ENCODE results near the gene SESN1. TPM values are rescaled to one million over a fixed set of nuclear protein-coding genes. Genes with fewer than 3 reads are reported as not detected.

SESN1 gene
- total and polyA plus RNA-seq, 9 of the 15 experiments (the other 6 are each of a cell fraction or from before 2014, with no cell fraction given) = 3.1 to 13.0 (median 7.4) TPM

DNA sequence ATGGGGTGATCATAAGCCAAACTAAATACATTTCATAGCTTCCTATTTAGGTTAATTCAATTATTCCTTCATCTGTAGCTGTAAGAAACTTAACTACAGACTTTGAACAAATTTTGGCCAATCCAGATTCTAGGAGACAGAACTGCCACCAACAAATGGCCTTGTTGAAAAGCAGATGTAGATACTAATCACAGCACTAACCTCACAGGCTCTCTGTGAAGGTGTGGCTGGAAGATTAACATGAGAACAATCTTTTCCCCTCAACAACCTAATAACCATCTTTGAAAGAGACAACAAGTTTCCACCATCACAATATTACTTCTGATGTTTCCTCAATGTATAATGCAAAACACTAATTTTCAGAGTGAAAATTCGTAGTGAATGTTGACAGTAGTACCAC is 87.8 kb downstream of the SESN1 start:
- CTCF ChIA-PET (ENCODE audit: low intra/inter-chr PET ratio) = no interaction called here
- in situ Hi-C loops (cut with MboI) = no loop called here

DNA sequence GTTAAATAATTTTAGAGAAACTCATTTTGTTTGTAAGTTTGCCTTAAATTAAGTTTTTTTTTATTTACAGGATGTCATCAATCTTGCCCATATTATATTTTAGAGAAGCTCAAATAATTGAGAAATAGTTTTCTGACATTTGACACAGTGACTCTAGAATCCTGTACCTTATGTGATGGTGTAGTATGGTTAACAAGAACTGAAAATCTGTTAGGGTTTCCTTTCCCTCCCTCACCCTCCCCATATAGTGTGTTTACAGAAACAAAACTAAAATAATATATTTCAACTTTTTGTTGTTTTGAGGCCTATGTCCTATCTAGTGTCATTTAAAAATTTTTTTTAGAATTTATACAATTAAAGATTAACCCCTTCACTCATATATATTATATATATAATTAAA is 91.8 kb downstream of the SESN1 start:
- no peak for FAIRE-seq
- no peaks in the 10 kb centered on the region for H3K27me3 ChIP-seq (ENCODE audit: control insufficient read depth in 2 of 2, insufficient read depth in 2 of 2, low read length in 2 of 2)
- intact Hi-C loops (cut with micrococcal nuclease) = no loop called here
- no peak overlapping the region for H3K4me3 ChIP-seq
- H3K9ac ChIP-seq (ENCODE audit: insufficient read depth in 1 of 2, low read depth in 2 of 2, low read length in 2 of 2) = no peak overlapping the region
- in situ Hi-C loops (cut with MboI) = no loop called here
- no peak for DNase-seq (ENCODE audit: extremely low read depth in 1 of 4, low spot score in 3 of 4)
- H4K20me1 ChIP-seq (replicated peaks; ENCODE audit: control insufficient read depth, insufficient read depth, low read length) = no peaks in the 10 kb centered on the region
- no peak overlapping the region for H2AFZ ChIP-seq (ENCODE audit: low read depth, low read length)
- no peaks in the 10 kb centered on the region for H3K4me1 ChIP-seq (replicated peaks in 1 of 2; ENCODE audit: control insufficient read depth in 2 of 2, insufficient read depth in 2 of 2, low read length in 2 of 2)
- no peak for ATAC-seq
- H3K4me2 ChIP-seq (ENCODE audit: insufficient read depth, low read length) = no peak overlapping the region
- TF ChIP-seq TSC22D4 (tag; IDR thresholded peaks at IDR 0.05) = no peak
- TF ChIP-seq ZFP30 (CRISPR knock-in tag; IDR thresholded peaks at IDR 0.05; ENCODE audit: borderline replicate concordance) = no peak
- no peak for TF ChIP-seq RBM17 (IDR thresholded peaks at IDR 0.05; ENCODE audit: borderline replicate concordance, low read depth, low read length)
- TF ChIP-seq ZBTB1 (CRISPR knock-in tag; IDR thresholded peaks at IDR 0.05; ENCODE audit: borderline replicate concordance, low read depth) = no peak
- no peak for TF ChIP-seq CREBBP (IDR thresholded peaks at IDR 0.05; ENCODE audit: low read depth, low read length)
- TF ChIP-seq RBBP5 (IDR thresholded peaks at IDR 0.05; ENCODE audit: borderline replicate concordance, insufficient read depth, low read length, poor library complexity, severe bottlenecking) = no peak
- TF ChIP-seq EP300 (IDR thresholded peaks at IDR 0.05; ENCODE audit: low read length) = no peak
- no peak for TF ChIP-seq KDM5B (IDR thresholded peaks at IDR 0.05; ENCODE audit: insufficient replicate concordance, low read depth, low read length)
- TF ChIP-seq ZNF586 (CRISPR knock-in tag; conservative IDR thresholded peaks at IDR 0.05) = no peak
- TF ChIP-seq KAT2B (IDR thresholded peaks at IDR 0.05; ENCODE audit: low read depth, low read length) = no peak
- TF ChIP-seq, protein P1, sequence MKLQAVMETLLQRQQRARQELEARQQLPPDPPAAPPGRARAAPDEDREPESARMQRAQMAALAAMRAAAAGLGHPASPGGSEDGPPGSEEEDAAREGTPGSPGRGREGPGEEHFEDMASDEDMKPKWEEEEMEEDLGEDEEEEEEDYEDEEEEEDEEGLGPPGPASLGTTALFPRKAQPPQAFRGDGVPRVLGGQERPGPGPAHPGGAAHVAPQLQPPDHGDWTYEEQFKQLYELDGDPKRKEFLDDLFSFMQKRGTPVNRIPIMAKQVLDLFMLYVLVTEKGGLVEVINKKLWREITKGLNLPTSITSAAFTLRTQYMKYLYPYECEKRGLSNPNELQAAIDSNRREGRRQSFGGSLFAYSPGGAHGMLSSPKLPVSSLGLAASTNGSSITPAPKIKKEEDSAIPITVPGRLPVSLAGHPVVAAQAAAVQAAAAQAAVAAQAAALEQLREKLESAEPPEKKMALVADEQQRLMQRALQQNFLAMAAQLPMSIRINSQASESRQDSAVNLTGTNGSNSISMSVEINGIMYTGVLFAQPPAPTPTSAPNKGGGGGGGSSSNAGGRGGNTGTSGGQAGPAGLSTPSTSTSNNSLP (IDR thresholded peaks at IDR 0.05; ENCODE audit: borderline replicate concordance, low read depth, low read length) = no peak
- no peak for TF ChIP-seq CBX3 (IDR thresholded peaks at IDR 0.05; ENCODE audit: borderline replicate concordance in 1 of 2, low read length in 2 of 2)
- TF ChIP-seq SREBF2 (CRISPR knock-in tag; IDR thresholded peaks at IDR 0.05) = no peak
- TF ChIP-seq ZNF436 (CRISPR knock-in tag; IDR thresholded peaks at IDR 0.05) = no peak
- TF ChIP-seq ARID1B (IDR thresholded peaks at IDR 0.05) = no peak
- CTCF ChIA-PET (ENCODE audit: low intra/inter-chr PET ratio) = no interaction called here
- no peaks in the 10 kb centered on the region for H3K79me2 ChIP-seq (ENCODE audit: control insufficient read depth, insufficient read depth, low read length)
- no peaks in the 10 kb centered on the region for H3K9me1 ChIP-seq (ENCODE audit: control insufficient read depth, insufficient read depth, low read length)
- BruUV-seq (replicated peaks) = no TSS peak
- H3K36me3 ChIP-seq (ENCODE audit: control insufficient read depth, insufficient read depth, low read length) = no peaks in the 10 kb centered on the region
- POLR2A ChIA-PET = interaction anchor here (0.6 kb wide), 1 partner anchor 13 kb away, joined by 3 read pairs; no protein-coding TSS in a partner anchor
- H3K27ac ChIP-seq (ENCODE audit: extremely low read depth, low read depth, low read length) = no peak overlapping the region
- no peaks in the 10 kb centered on the region for H3K9me3 ChIP-seq (replicated peaks; ENCODE audit: control insufficient read depth, insufficient read depth, low read depth, low read length)

More for the DNA sequence above, 87.8 kb downstream of the SESN1 start:
- H2AFZ ChIP-seq (ENCODE audit: low read depth, low read length) = no peak overlapping the region
- no peaks in the 10 kb centered on the region for H3K9me3 ChIP-seq (replicated peaks; ENCODE audit: control insufficient read depth, insufficient read depth, low read depth, low read length)
- intact Hi-C loops (cut with micrococcal nuclease) = no loop called here
- TF ChIP-seq TCF3 (CRISPR knock-in tag; IDR thresholded peaks at IDR 0.05) (0 out of 2 replicates have a peak, but pooled peaks have one; percentile 17), BRD4 (IDR thresholded peaks at IDR 0.05) (no peak)
- no peak overlapping the region for H3K27ac ChIP-seq (ENCODE audit: extremely low read depth, low read depth, low read length)
- H3K4me3 ChIP-seq = no peak overlapping the region
- no peak overlapping the region for H3K9ac ChIP-seq (ENCODE audit: insufficient read depth in 1 of 2, low read depth in 2 of 2, low read length in 2 of 2)
- peaks cover 4 to 6% of the 10 kb centered on the region in 2 experiments; a peak in 4 of 5 replicates for H3K4me1 ChIP-seq (replicated peaks in 1 of 2; ENCODE audit: control insufficient read depth in 2 of 2, insufficient read depth in 2 of 2, low read length in 2 of 2)
- FAIRE-seq = no peak
- peaks cover 10% of the 10 kb centered on the region; the same call in 1 of the 3 replicates for H3K79me2 ChIP-seq (ENCODE audit: control insufficient read depth, insufficient read depth, low read length)
- 18% methylated on average over 1 of the region's 1 CpG for WGBS (ENCODE audit: insufficient coverage, low coverage, missing lambda C conversion rate)
- H3K9me1 ChIP-seq (ENCODE audit: control insufficient read depth, insufficient read depth, low read length) = no peaks in the 10 kb centered on the region
- H3K4me2 ChIP-seq (ENCODE audit: insufficient read depth, low read length) = no peak overlapping the region
- H3K36me3 ChIP-seq (ENCODE audit: control insufficient read depth, insufficient read depth, low read length) = no peaks in the 10 kb centered on the region
- no peak for ATAC-seq
- DNase-seq (ENCODE audit: extremely low read depth in 1 of 4, low spot score in 3 of 4) = no peak
- H4K20me1 ChIP-seq (replicated peaks; ENCODE audit: control insufficient read depth, insufficient read depth, low read length) = no peaks in the 10 kb centered on the region
- no peaks in the 10 kb centered on the region for H3K27me3 ChIP-seq (ENCODE audit: control insufficient read depth in 2 of 2, insufficient read depth in 2 of 2, low read length in 2 of 2)
- BruUV-seq (replicated peaks) = no TSS peak
- POLR2A ChIA-PET = no interaction called here
